Keratinocyte (primary cell): ENCODE results near the gene IRX4. TPM values are rescaled to one million over a fixed set of nuclear protein-coding genes. Genes with fewer than 3 reads are reported as not detected.
"Not testable (repeated sequence)": the region's sequence is repeated elsewhere in the genome, so short reads cannot be mapped to it uniquely, and the experiment has no call there.

ENCODE experiments used
- DNase-seq: peaks from one replicate; pipeline ENCODE4 v3.0.0-alpha.2; 2011; ENCODE audit warnings: low read depth, missing footprints, low spot score
- FAIRE-seq: peaks from 2 replicates; lab custom pipeline; 2011; peaks lifted over from hg19 to GRCh38; lab: Jason Lieb, UNC
- H2AFZ ChIP-seq: 2 replicates; pipeline ENCODE4 v1.6.0; 2012; ENCODE audit warnings: low read length, control low read depth, inconsistent platforms; ENCODE audit not compliant: control insufficient read depth
- H3K27ac ChIP-seq: 2 replicates; pipeline ENCODE4 v1.5.1; 2011; ENCODE audit warnings: low read length; ENCODE audit not compliant: control insufficient read depth, insufficient read depth
- H3K27me3 ChIP-seq: 3 replicates; pipeline ENCODE4 v1.6.0; 2011; ENCODE audit warnings: low read length; ENCODE audit not compliant: control insufficient read depth, insufficient read depth; ENCODE audit errors: extremely low read depth
- H3K36me3 ChIP-seq, 2 experiments: 2 replicates in 1 of 2; 3 replicates in 1 of 2; pipeline ENCODE4 v1.5.1; 2011; ENCODE audit warnings: low read length in 2 of 2, mild to moderate bottlenecking in 1 of 2; ENCODE audit not compliant: control insufficient read depth in 2 of 2, insufficient read depth in 2 of 2; ENCODE audit errors: extremely low read depth in 1 of 2
- H3K4me1 ChIP-seq: 3 replicates; pipeline ENCODE4 v1.5.1; 2011; ENCODE audit warnings: low read length; ENCODE audit not compliant: control insufficient read depth, insufficient read depth; ENCODE audit errors: extremely low read depth
- H3K4me2 ChIP-seq: 3 replicates; pipeline ENCODE4 v1.6.0; 2011; ENCODE audit warnings: low read depth, low read length; ENCODE audit not compliant: control insufficient read depth, insufficient read depth; ENCODE audit errors: extremely low read depth
- H3K4me3 ChIP-seq, 3 experiments: fragments of 200-600 bp in 1 of 3; sonication (generic) in 1 of 3; 2 replicates in 2 of 3; 3 replicates in 1 of 3; pipeline ENCODE4 v1.5.1; 2011 to 2016; ENCODE audit warnings: low read length in 3 of 3, mild to moderate bottlenecking in 3 of 3, control low read depth in 2 of 3, inconsistent platforms in 1 of 3, low read depth in 1 of 3, mixed read lengths in 1 of 3, mixed run types in 1 of 3, moderate library complexity in 1 of 3; ENCODE audit not compliant: control insufficient read depth in 2 of 3, insufficient read depth in 2 of 3; ENCODE audit errors: extremely low read depth in 1 of 3
- H3K79me2 ChIP-seq: 2 replicates; pipeline ENCODE4 v1.6.0; 2012; ENCODE audit warnings: low read length; ENCODE audit not compliant: control insufficient read depth, insufficient read depth
- H3K9ac ChIP-seq: 3 replicates; pipeline ENCODE4 v1.6.0; 2011; ENCODE audit warnings: low read length; ENCODE audit not compliant: control insufficient read depth, insufficient read depth; ENCODE audit errors: extremely low read depth
- H3K9me1 ChIP-seq: 3 replicates; pipeline ENCODE4 v1.6.0; 2011; ENCODE audit warnings: low read length; ENCODE audit not compliant: control insufficient read depth, insufficient read depth; ENCODE audit errors: extremely low read depth
- H3K9me3 ChIP-seq: 2 replicates; pipeline ENCODE4 v1.5.1; 2012; ENCODE audit warnings: low read depth, low read length; ENCODE audit not compliant: control insufficient read depth
- H4K20me1 ChIP-seq: 3 replicates; pipeline ENCODE4 v1.6.0; 2011; ENCODE audit warnings: low read length; ENCODE audit not compliant: control insufficient read depth, insufficient read depth; ENCODE audit errors: extremely low read depth
- CTCF ChIP-seq, 3 experiments: IDR thresholded peaks in 1 of 3; conservative IDR thresholded peaks in 1 of 3; optimal IDR thresholded peaks in 1 of 3; 2 replicates in 2 of 3; 3 replicates in 1 of 3; pipeline versions ENCODE3 to v1.5.1; 2011; ENCODE audit warnings: low read length in 3 of 3, mild to moderate bottlenecking in 3 of 3, moderate library complexity in 2 of 3, control low read depth in 1 of 3, inconsistent platforms in 1 of 3; ENCODE audit not compliant: insufficient read depth in 2 of 3; ENCODE audit errors: extremely low read depth in 1 of 3
- EZH2 ChIP-seq: IDR thresholded peaks from one replicate; pipeline ENCODE4 v1.6.1; 2012; ENCODE audit warnings: inconsistent platforms, mild to moderate bottlenecking, low read length, moderate library complexity
- dilution Hi-C: fragments of 300-500 bp; cut with MboI; formaldehyde crosslinking; loops from one replicate; pipeline ENCODE4 v1.7.0; 2020; ENCODE audit warnings: low sequenced_read_pairs; ENCODE audit not compliant: extremely low pct_ligation_motif_present
- polyA plus RNA-seq, 5 experiments: library from polyadenylated mRNA; depleted of rRNA in 3 of 5; stranded (reverse) in 3 of 5; stranded (forward) in 1 of 5; unstranded in 1 of 5; fragments of >200 nt; gene quantifications; 1 replicate in 1 of 5; 2 replicates in 3 of 5; 3 replicates in 1 of 5; pipeline versions ENCODE4 v1.2.1 to v1.2.3, GENCODE V29; 2011 to 2012; ENCODE audit warnings: missing spikeins in 2 of 5, low read depth in 1 of 5, low replicate concordance in 1 of 5

Gene IRX4
- polyA plus RNA-seq, 1 donor (not counting 4 experiments of a cell fraction or from before 2014, with no cell fraction given): 18.2 TPM

- TF ChIP-seq CTCF (optimal IDR thresholded peaks at IDR 0.05 in 1 of 3, IDR thresholded peaks at IDR 0.05 in 1 of 3, conservative IDR thresholded peaks at IDR 0.05 in 1 of 3; ENCODE audit: extremely low read depth in 1 of 3, insufficient read depth in 2 of 3, low read length in 3 of 3) (no peak), EZH2 (no peak)
- Histone ChIP-seq H2AFZ (no peak overlapping the region), H3K79me2 (no peaks in the 10 kb centered on the region), H3K9me3 (peaks cover 2% of the 10 kb centered on the region), H3K4me2 (no peak overlapping the region), H3K9me1 (no peaks in the 10 kb centered on the region), H3K4me1 (no peaks in the 10 kb centered on the region), H3K27me3 (peaks cover 6% of the 10 kb centered on the region), H3K9ac (no peak overlapping the region), H3K4me3 (no peak overlapping the region), H3K27ac (no peak overlapping the region), H4K20me1 (no peaks in the 10 kb centered on the region), H3K36me3 (no peaks in the 10 kb centered on the region)
- no peak for FAIRE-seq
- dilution Hi-C loops: no loop called here
- DNase-seq: no peak
Measured at GRCh38 chr5:1871441-1871840, 11.3 kb downstream of the IRX4 start.

GRCh38 chr5:1870435-1871272 is 12.1 kb downstream of the IRX4 start:
- H3K27me3 ChIP-seq: peaks cover 12% of the 10 kb centered on the region
- FAIRE-seq, H3K9me1 ChIP-seq, H3K27ac ChIP-seq, DNase-seq, H3K36me3 ChIP-seq, H3K4me1 ChIP-seq, H3K9ac ChIP-seq, H3K4me2 ChIP-seq, H4K20me1 ChIP-seq, H3K79me2 ChIP-seq, H3K9me3 ChIP-seq, H3K4me3 ChIP-seq, dilution Hi-C loops, H2AFZ ChIP-seq: not testable (repeated sequence)
